Epithelial cell of esophagus (primary cell): ENCODE data around the gene LCA5.

Source experiments
- DNase-seq: peaks from one replicate; pipeline ENCODE4 v3.0.0; 2010; ENCODE audit warnings: low read depth
- H3K4me3 ChIP-seq: 2 replicates; pipeline ENCODE4 v1.5.1; 2011; ENCODE audit warnings: mild to moderate bottlenecking, low read length, control low read depth
- TF ChIP-seq, protein P1 (sequence below): IDR thresholded peaks from 2 replicates; pipeline ENCODE4 v1.5.1; 2011; ENCODE audit warnings: low read depth, mild to moderate bottlenecking, low read length, control low read depth, inconsistent platforms; ENCODE audit not compliant: insufficient read depth; ENCODE audit errors: missing control alignments

The LCA5 gene

DNA sequence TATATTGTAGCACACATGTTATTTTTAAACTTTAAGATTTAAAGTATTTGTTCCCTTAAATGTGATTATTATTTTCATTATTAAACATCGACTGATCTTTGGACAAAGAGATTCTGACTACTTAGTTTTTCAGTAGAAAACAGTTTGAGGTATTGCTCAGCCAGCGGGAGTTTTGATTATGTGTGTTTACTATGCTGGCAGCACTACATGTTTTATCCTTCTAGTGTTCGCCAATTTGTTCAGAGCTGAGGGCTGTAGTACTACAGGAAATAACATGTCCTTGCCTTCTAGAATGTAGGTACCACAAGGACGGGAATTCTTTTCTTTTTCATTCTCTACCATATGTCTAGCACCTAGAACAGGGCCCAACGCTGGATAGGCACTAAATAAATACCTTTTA lies 11.1 kb upstream of the LCA5 start:
- H3K4me3 ChIP-seq, result no peak overlapping the region
- TF ChIP-seq, protein P1, sequence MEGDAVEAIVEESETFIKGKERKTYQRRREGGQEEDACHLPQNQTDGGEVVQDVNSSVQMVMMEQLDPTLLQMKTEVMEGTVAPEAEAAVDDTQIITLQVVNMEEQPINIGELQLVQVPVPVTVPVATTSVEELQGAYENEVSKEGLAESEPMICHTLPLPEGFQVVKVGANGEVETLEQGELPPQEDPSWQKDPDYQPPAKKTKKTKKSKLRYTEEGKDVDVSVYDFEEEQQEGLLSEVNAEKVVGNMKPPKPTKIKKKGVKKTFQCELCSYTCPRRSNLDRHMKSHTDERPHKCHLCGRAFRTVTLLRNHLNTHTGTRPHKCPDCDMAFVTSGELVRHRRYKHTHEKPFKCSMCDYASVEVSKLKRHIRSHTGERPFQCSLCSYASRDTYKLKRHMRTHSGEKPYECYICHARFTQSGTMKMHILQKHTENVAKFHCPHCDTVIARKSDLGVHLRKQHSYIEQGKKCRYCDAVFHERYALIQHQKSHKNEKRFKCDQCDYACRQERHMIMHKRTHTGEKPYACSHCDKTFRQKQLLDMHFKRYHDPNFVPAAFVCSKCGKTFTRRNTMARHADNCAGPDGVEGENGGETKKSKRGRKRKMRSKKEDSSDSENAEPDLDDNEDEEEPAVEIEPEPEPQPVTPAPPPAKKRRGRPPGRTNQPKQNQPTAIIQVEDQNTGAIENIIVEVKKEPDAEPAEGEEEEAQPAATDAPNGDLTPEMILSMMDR, result no peak
- DNase-seq, result no peak

GRCh38 chr6:79546186-79546585 lies 9.0 kb upstream of the LCA5 start:
- no peak overlapping the region for H3K4me3 ChIP-seq
- DNase-seq, result no peak
- TF ChIP-seq, protein P1, result no peak

DNA sequence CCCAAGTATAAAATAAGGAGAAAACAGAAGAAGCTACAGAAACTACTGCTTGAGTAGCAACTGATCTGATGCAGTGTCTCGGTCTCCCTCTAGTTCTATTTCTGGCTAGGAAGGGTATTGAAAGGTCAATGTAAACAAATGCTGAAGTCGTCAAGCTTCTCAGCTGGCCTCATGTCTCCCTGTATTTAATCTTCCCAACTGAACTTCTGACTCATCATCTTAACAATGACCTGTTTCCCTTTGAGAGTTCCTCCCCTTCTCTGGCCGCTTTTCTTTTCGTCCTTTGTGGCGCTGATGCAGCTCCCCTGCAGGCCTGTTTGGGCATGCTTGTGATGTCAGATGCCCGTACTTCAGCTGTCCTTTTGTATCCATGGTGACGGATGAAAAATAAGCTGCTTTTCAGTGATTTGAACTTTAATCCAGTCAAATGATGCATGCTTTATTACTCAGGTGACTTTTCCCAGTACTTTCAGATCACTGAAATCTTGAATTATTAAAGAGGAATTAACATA lies 7.8 kb upstream of the LCA5 start:
- TF ChIP-seq, protein P1, result peak; percentile 51
- peak; percentile 98 for DNase-seq
- H3K4me3 ChIP-seq, result no peak overlapping the region

GRCh38 chr6:79544299-79544927 lies 7.2 kb upstream of the LCA5 start:
- TF ChIP-seq, protein P1, result no peak
- no peak for DNase-seq
- H3K4me3 ChIP-seq, result no peak overlapping the region

DNA sequence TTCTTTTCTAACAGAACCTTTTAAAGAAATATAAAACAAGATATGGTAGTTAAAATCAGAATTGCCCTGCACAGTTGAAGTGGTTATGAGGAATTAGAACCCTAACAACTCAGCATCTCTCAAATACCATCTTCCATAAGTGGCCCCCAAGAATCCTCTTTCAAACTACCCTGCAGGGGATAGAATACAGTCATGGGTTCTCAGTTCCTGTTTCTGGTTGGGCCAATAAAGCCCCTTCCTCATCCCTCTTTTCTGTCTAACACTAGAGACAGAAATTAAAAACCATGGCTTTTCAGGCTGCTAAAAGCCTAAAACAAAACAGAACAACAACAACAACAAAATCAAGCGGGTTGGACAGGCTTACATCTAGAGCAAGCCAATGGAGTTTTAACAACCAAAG lies 6.7 kb upstream of the LCA5 start:
- H3K4me3 ChIP-seq, result no peak overlapping the region
- TF ChIP-seq, protein P1, result no peak
- no peak for DNase-seq

- DNase-seq, result no peak
- TF ChIP-seq, protein P1, result no peak
- H3K4me3 ChIP-seq, result no peak overlapping the region
Measured at GRCh38 chr6:79543411-79543810, 6.2 kb upstream of the LCA5 start.
